ENCODE data around the gene GDPD5. TPM values are rescaled to one million over a fixed set of nuclear protein-coding genes. Genes with fewer than 3 reads are reported as not detected.

GDPD5 gene
- polyA plus RNA-seq, 1 experiment, result 7.7 TPM

- POLR2A ChIA-PET, result no interaction called here
Measured at GRCh38 chr11:75429641-75429901, 96.2 kb downstream of the GDPD5 start.

GRCh38 chr11:75428989-75429640 is 96.6 kb downstream of the GDPD5 start:
- no peak for TF ChIP-seq CTCF (IDR thresholded peaks at IDR 0.05; ENCODE audit: insufficient read depth, low read depth, low read length)
- Histone ChIP-seq H3K27me3 (ENCODE audit: control insufficient read depth, insufficient read depth, low read length) (peaks cover 26% of the 10 kb centered on the region), H3K36me3 (ENCODE audit: control insufficient read depth, insufficient read depth, low read length) (no peaks in the 10 kb centered on the region), H3K4me3 (ENCODE audit: low read depth, low read length) (no peak overlapping the region)
- DNase-seq (ENCODE audit: low read depth), result no peak
- POLR2A ChIA-PET, result no interaction called here
- CTCF ChIA-PET, result interaction anchor here (0.6 to 1.3 kb wide), 4 partner anchors 21 to 141 kb away, joined by 3 to 6 read pairs (median 3); partner anchors contain the start of gene GDPD5

More at GRCh38 chr11:75429641-75429901, 96.2 kb downstream of the GDPD5 start:
- CTCF ChIA-PET, result interaction anchor here (0.6 to 1.3 kb wide), 5 partner anchors 22 to 141 kb away, joined by 3 to 6 read pairs (median 3); partner anchors contain the start of gene GDPD5
- Histone ChIP-seq H3K4me3 (ENCODE audit: low read depth, low read length) (no peak overlapping the region), H3K27me3 (ENCODE audit: control insufficient read depth, insufficient read depth, low read length) (peaks cover 26% of the 10 kb centered on the region), H3K36me3 (ENCODE audit: control insufficient read depth, insufficient read depth, low read length) (no peaks in the 10 kb centered on the region)
- TF ChIP-seq CTCF (IDR thresholded peaks at IDR 0.05; ENCODE audit: insufficient read depth, low read depth, low read length), result no peak
- no peak for DNase-seq (ENCODE audit: low read depth)

GRCh38 chr11:75428281-75428724 is 97.4 kb downstream of the GDPD5 start:
- ChIA-PET CTCF (interaction anchor here (0.7 to 1.2 kb wide), 2 partner anchors 21 to 39 kb away, joined by 3 to 4 read pairs; no protein-coding TSS in a partner anchor), POLR2A (no interaction called here)
- no peak for TF ChIP-seq CTCF (IDR thresholded peaks at IDR 0.05; ENCODE audit: insufficient read depth, low read depth, low read length)
- peaks cover 26% of the 10 kb centered on the region for H3K27me3 ChIP-seq (ENCODE audit: control insufficient read depth, insufficient read depth, low read length)
- H3K4me3 ChIP-seq (ENCODE audit: low read depth, low read length), result peak overlapping the region; percentile 26
- no peaks in the 10 kb centered on the region; the same call in none of the 2 replicates for H3K36me3 ChIP-seq (ENCODE audit: control insufficient read depth, insufficient read depth, low read length)
- no peak for DNase-seq (ENCODE audit: low read depth)

GRCh38 chr11:75427181-75427580 is 98.6 kb downstream of the GDPD5 start:
- H3K27me3 ChIP-seq (ENCODE audit: control insufficient read depth, insufficient read depth, low read length), result peaks cover 16% of the 10 kb centered on the region
- H3K4me3 ChIP-seq (ENCODE audit: low read depth, low read length), result no peak overlapping the region
- H3K36me3 ChIP-seq (ENCODE audit: control insufficient read depth, insufficient read depth, low read length), result peaks cover 4% of the 10 kb centered on the region
- DNase-seq (ENCODE audit: low read depth), result no peak
- TF ChIP-seq CTCF (IDR thresholded peaks at IDR 0.05; ENCODE audit: insufficient read depth, low read depth, low read length), result no peak
- ChIA-PET CTCF (interaction anchor here (1.2 to 1.7 kb wide), 2 partner anchors 18 to 20 kb away, joined by 4 to 5 read pairs; no protein-coding TSS in a partner anchor), POLR2A (no interaction called here)

- POLR2A ChIA-PET, result no interaction called here
- no peak for DNase-seq (ENCODE audit: low read depth)
- H3K4me3 ChIP-seq (ENCODE audit: low read depth, low read length), result no peak overlapping the region
- CTCF ChIA-PET, result interaction anchor here (1.4 to 1.7 kb wide), 2 partner anchors 10 to 18 kb away, joined by 5 read pairs; no protein-coding TSS in a partner anchor
- peaks cover 4% of the 10 kb centered on the region for H3K36me3 ChIP-seq (ENCODE audit: control insufficient read depth, insufficient read depth, low read length)
- peaks cover 11% of the 10 kb centered on the region for H3K27me3 ChIP-seq (ENCODE audit: control insufficient read depth, insufficient read depth, low read length)
- no peak for TF ChIP-seq CTCF (IDR thresholded peaks at IDR 0.05; ENCODE audit: insufficient read depth, low read depth, low read length)
Measured at GRCh38 chr11:75426720-75427086, 99.0 kb downstream of the GDPD5 start.

Data from BJ (cell line).